Activated naive CD4-positive, alpha-beta T cell treated with anti-CD3 and anti-CD28 coated beads, Interleukin-2, amount 10 ng/mL, durations not matched to agents 7 days and 5 days (primary cell): ENCODE measurements around the gene BCL7C.
"Not testable (repeated sequence)": the region's sequence is repeated elsewhere in the genome, so short reads cannot be mapped to it uniquely, and the experiment has no call there.

Experiments
- CTCF ChIA-PET: fragments of 350-600 bp; sonication (Branson Sonifier 250); formaldehyde crosslinking; loops from one replicate; lab custom pipeline; 2021; ENCODE audit warnings: antibody characterized with exemption; lab: Charles Lee
- DNase-seq: peaks from one replicate; pipeline ENCODE4 v3.0.0-alpha.2; 2020
- H3K27ac Mint-ChIP-seq: one replicate; pipeline ENCODE4 v1.8.0; 2021; ENCODE audit warnings: mild to moderate bottlenecking, moderate library complexity, mixed read lengths
- H3K27me3 Mint-ChIP-seq: one replicate; pipeline ENCODE4 v1.8.0; 2021; ENCODE audit warnings: mild to moderate bottlenecking, mixed read lengths
- H3K36me3 Mint-ChIP-seq: one replicate; pipeline ENCODE4 v1.8.0; 2021; ENCODE audit warnings: mixed read lengths
- H3K4me1 Mint-ChIP-seq: one replicate; pipeline ENCODE4 v1.8.0; 2021; ENCODE audit warnings: mixed read lengths
- H3K4me3 Mint-ChIP-seq: one replicate; pipeline ENCODE4 v1.8.0; 2021; ENCODE audit warnings: mild to moderate bottlenecking, moderate library complexity, mixed read lengths
- H3K9me3 Mint-ChIP-seq: one replicate; pipeline ENCODE4 v1.8.0; 2021; ENCODE audit warnings: mixed read lengths

The BCL7C gene

DNA sequence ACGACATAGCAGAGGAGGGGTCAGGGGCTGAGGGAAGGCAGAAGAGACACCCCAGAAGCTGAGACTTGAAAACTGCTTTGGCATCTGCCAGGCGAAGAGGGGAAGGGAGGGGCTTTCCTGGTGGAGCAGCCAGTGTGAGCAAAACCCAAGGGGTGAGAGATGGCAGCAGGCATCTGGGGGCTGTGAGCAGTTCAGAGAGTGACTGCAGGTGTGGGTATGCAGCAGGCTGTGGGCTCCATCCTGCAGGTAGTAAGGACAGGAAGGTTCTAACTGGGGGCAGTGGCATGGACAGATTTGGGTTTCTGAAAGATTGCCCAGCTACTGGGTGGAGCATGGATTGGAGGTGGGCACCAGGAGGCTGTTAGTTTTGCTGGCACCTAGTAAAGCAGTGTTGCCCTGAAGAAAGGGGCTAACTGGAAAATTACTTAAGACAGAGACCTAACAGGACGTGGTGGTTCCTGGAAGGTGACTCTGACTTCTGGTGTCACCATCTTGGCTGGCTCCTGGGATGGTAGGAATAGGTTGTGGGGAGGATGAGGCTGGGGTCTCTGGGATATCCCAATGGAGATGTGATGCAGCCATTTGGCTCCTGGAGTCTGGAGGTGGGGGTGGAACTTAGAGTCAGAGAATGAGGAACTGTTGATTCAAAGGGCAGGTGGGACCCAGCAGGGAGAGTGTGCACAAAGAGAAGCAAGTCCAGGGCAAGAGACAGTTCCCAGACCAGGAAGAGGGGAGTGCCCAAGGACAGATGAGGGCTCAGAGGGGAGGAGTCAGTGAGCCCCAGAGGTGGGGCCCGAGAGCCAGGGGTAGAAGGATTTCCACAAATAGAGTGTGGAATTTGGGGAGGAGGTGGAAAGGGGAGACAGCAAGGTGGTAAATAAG, 11.2 kb downstream of the BCL7C start:
- Mint-ChIP-seq H3K27ac (peak overlapping the region; percentile 76), H3K9me3 (no peaks in the 10 kb centered on the region), H3K4me3 (no peak overlapping the region), H3K4me1 (peaks cover 31% of the 10 kb centered on the region), H3K36me3 (peaks cover 39% of the 10 kb centered on the region), H3K27me3 (no peaks in the 10 kb centered on the region)
- CTCF ChIA-PET, result interaction anchor here (1.0 to 2.0 kb wide), 2 partner anchors 38 to 59 kb away, joined by 3 to 4 read pairs; no protein-coding TSS in a partner anchor
- no peak for DNase-seq

DNA sequence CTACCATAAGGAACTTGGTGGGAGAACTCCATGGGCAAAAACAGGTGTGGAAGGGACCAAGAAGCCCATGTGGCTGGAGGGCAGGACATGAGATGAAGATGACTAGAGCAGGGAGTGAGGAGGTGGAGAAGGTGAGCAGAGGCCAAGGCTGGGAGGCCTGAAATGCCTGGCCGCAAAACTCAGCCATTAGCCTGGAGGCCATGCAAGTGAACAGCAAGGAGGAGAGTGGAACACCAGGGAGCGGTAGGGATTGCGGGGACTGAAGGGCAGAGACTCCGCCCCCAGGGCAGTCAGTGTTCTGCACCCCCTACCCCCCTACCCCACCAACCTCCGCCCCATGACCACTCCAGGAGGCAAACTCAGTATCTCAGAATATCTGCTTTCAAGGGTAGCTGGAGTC, 17.0 kb downstream of the BCL7C start:
- DNase-seq, result no peak
- CTCF ChIA-PET, result interaction anchor here (4.6 to 5.2 kb wide), 2 partner anchors 25 to 32 kb away, joined by 19 to 28 read pairs; no protein-coding TSS in a partner anchor
- H3K27me3 Mint-ChIP-seq, result no peaks in the 10 kb centered on the region
- peaks cover 36% of the 10 kb centered on the region for H3K36me3 Mint-ChIP-seq
- peaks cover 43% of the 10 kb centered on the region for H3K4me1 Mint-ChIP-seq
- peak overlapping the region; percentile 89 for H3K4me3 Mint-ChIP-seq
- peak overlapping the region; percentile 90 for H3K27ac Mint-ChIP-seq
- no peaks in the 10 kb centered on the region for H3K9me3 Mint-ChIP-seq

DNA sequence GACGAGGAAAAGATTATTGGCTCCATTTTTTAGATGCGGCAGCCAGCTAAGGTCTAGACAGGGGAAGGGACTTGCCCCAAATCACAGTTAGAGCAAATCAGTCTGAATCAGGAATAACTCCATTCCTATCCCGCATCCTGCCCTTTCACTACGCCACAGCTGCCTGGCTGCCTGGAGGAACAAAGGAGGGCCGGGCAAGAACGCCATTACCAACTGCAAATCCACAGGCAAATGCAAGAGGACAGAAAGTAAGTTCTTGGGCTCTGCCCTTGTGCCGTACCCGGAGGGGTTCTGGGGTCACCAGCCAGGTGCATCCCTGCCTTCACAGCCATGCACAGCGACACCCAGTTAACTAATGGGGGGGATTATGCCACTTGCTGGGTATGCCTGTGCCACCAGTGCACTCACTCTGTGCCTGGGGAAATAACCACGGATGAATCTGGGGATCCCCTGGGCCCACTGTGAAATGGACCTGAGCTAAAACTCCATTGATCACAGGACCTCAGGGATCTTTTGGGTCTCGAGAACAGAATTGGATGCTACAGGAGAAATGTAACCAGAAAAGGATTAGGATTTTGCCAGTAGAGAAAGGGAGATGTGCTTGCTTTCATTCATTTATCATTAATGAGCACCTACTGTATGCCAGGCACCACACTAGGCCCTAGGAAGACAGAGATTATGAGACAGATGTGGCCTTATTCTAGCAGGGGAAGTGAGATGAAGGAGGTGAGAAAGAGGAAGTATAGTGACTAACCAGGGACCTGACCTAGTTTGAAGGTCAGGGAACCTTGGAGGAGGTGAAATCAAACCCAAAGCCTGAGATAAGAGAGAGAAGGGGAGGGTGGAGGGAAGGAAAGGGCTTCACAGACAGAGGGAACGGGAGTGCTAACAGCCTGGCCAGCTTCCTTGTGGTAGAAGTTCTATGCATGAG, 17.7 kb downstream of the BCL7C start:
- peak overlapping the region; percentile 90 for H3K27ac Mint-ChIP-seq
- H3K9me3 Mint-ChIP-seq, result no peaks in the 10 kb centered on the region
- peak overlapping the region; percentile 89 for H3K4me3 Mint-ChIP-seq
- peak; percentile 34 for DNase-seq
- H3K4me1 Mint-ChIP-seq, result peaks cover 37% of the 10 kb centered on the region
- no peaks in the 10 kb centered on the region for H3K27me3 Mint-ChIP-seq
- CTCF ChIA-PET, result interaction anchor here (1.9 to 5.2 kb wide), 3 partner anchors 16 to 31 kb away, joined by 4 to 28 read pairs (median 19); no protein-coding TSS in a partner anchor
- H3K36me3 Mint-ChIP-seq, result peaks cover 31% of the 10 kb centered on the region

DNA sequence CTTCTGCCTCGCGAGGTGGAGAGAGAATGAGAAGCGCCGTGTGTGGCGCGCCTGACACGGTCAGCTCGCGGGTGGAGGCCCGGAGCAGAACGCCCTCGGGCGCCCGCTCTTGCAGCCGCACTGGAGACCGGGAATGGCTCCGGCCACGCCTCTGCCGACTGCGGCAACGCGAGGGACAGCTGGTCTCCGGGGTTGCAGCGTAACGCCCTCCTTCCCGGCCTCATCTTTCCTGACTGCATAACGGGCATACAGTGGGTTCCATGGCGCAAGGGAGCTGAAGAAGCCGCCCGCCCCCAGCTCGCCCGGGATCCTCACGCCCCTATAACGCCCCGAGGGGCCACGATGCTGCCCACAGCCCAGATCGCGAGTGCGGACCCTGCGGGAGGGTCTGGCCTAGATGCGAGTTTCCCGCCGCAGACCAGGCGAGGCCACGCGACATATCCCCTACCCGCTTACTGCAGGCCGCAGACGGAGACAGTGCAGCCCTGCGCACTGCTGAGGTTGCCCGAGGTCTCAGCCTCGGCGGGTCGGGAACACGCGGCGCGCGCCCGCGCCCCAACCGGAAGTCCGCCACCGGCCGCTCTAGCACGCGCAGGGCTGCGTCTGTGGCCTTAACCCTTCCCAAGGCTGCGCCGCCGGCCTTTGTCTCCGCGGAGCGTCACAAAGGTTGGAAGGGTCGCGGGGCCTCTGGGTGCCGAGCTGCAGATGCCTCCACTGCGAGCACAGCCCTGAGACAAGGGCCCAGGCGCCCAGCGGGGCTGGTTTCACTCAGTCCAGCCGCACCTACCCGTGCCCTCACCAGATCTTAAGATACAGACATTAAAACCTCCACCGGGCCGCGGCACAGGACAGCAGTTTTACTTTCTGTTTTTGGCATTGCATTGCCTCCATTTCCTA, 18.8 kb downstream of the BCL7C start:
- CTCF ChIA-PET, result interaction anchor here (1.0 to 5.2 kb wide), 6 partner anchors 17 to 80 kb away, joined by 3 to 28 read pairs (median 4); no protein-coding TSS in a partner anchor
- peak; percentile 90 for DNase-seq
- H3K27ac Mint-ChIP-seq, result peak overlapping the region; percentile 90
- peak overlapping the region; percentile 89 for H3K4me3 Mint-ChIP-seq
- no peaks in the 10 kb centered on the region for H3K9me3 Mint-ChIP-seq
- peaks cover 26% of the 10 kb centered on the region for H3K36me3 Mint-ChIP-seq
- H3K27me3 Mint-ChIP-seq, result no peaks in the 10 kb centered on the region
- peaks cover 33% of the 10 kb centered on the region for H3K4me1 Mint-ChIP-seq

DNA sequence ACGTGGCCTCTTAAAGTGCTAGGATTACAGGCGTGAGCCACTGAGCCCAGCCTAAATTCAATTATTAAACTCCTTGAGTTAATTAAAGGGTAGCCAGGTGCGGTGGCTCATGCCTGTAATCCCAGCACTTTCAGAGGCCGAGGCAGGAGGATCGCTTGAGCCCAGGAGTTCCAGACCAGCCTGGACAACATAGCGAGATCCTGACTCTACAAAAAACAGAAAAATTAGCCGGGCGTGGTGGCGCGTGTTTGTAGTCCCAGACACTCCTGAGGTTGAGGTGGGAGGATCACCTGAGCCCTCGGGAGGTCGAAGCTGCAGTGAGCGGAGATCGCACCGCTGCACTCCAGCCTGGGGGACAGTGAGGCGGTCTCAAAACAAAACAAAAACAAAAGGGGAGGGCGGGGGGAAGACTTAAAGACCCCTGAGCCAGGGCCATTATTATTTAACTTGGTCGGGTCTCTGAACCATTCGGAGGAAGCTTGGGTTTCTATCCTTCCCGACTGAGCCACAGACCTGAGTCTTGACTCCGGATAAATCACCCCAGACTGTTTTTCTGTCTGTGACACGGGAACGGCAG, 19.5 kb downstream of the BCL7C start:
- peak overlapping the region; percentile 89 for H3K4me3 Mint-ChIP-seq
- H3K9me3 Mint-ChIP-seq, result no peaks in the 10 kb centered on the region
- H3K27ac Mint-ChIP-seq, result peak overlapping the region; percentile 90
- no peak for DNase-seq
- peaks cover 24% of the 10 kb centered on the region for H3K36me3 Mint-ChIP-seq
- H3K4me1 Mint-ChIP-seq, result peaks cover 33% of the 10 kb centered on the region
- no peaks in the 10 kb centered on the region for H3K27me3 Mint-ChIP-seq
- CTCF ChIA-PET, result interaction anchor here (0.9 to 5.2 kb wide), 7 partner anchors 18 to 79 kb away, joined by 3 to 28 read pairs (median 4); no protein-coding TSS in a partner anchor

DNA sequence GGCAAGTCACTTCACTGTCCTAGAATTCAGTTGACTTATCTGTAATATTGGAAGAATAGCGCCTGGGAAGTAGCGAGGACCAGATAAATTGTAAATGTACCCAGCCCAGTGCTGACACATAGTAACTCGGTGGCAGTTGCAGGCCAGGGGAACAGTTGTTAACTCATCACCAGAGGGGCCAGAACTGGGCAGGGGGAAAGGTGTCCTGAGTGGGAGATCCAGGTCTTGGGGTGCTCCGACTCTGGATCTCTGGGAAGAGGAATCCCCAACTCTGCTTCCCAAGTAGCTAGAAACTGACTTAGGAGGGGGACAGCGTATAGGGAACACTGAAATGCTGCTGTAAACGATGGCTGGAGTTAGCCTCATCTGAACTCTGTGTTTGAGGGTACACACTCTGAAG, 23.0 kb downstream of the BCL7C start:
- Mint-ChIP-seq H3K4me3 (no peak overlapping the region), H3K9me3 (no peaks in the 10 kb centered on the region), H3K27ac (no peak overlapping the region), H3K36me3 (peaks cover 8% of the 10 kb centered on the region), H3K4me1 (peaks cover 15% of the 10 kb centered on the region), H3K27me3 (no peaks in the 10 kb centered on the region)
- no peak for DNase-seq
- CTCF ChIA-PET, result interaction anchor here (1.0 to 1.2 kb wide), 2 partner anchors 15 to 31 kb away, joined by 3 to 5 read pairs; no protein-coding TSS in a partner anchor

DNA sequence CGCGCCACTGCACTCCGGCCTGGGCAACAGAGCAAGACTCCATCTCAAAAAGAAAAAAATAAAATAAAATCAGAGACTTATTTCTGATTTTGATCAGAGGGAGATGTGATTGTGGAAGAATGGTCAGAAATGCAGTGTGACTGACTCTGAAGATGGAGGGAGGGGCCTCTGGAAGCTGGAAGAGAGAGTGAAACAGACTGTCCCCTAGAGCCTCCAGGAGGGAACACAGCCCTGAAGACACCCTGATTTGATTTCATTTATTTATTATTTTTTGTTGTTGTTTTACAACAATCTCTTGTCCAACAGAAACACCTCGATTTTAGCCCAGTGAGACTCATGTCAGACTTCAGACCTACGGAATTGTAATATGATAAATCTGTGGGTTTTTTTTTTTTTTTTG, 26.1 kb downstream of the BCL7C start:
- Mint-ChIP-seq H3K27ac (no peak overlapping the region), H3K4me1 (peaks cover under 1% of the 10 kb centered on the region), H3K36me3 (peaks cover under 1% of the 10 kb centered on the region), H3K4me3 (no peak overlapping the region), H3K9me3 (no peaks in the 10 kb centered on the region), H3K27me3 (no peaks in the 10 kb centered on the region)
- no peak for DNase-seq
- CTCF ChIA-PET, result interaction anchor here (2.3 kb wide), 1 partner anchor 23 kb away, joined by 10 read pairs; no protein-coding TSS in a partner anchor

DNA sequence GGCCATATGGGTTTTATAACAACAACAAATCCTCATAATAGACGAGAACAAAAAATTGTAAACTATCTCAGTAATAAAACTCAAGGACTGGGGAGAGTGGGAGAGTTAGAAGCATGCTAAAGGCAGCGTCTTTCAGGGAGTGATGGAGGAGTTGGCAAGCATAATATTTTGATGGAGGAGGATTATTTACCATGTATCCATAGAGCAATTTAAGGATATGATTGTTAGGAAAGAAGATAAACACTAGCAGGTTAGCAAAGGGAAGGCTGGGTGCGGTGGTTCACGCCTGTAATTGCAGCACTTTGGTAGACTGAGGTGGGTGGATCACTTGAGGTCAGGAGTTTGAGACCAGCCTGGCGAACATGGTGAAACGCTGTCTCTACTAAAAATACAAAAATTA, 27.8 kb downstream of the BCL7C start:
- H3K36me3 Mint-ChIP-seq, result no peaks in the 10 kb centered on the region
- H3K4me1 Mint-ChIP-seq, result no peaks in the 10 kb centered on the region
- no peak overlapping the region for H3K27ac Mint-ChIP-seq
- no peaks in the 10 kb centered on the region for H3K27me3 Mint-ChIP-seq
- H3K4me3 Mint-ChIP-seq, result no peak overlapping the region
- H3K9me3 Mint-ChIP-seq, result no peaks in the 10 kb centered on the region
- DNase-seq, result no peak
- CTCF ChIA-PET, result no interaction called here

DNA sequence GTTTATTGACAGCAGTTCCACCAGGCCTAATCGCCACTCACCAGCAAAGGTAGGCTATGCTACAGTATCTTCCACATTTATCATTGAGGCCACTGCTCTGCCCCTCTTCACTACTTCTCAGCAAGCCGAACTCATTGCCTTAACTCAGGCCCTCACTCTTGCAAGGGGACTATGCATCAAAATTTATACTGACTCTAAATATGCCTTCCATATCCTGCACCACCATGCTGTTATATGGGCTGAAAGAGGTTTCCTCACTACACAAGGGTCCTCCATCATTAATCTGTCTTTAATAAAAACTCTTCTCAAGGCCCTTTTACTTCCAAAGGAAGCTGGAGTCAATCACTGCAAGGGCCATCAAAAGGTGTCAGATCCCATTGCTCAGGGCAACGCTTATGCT, 30.7 kb downstream of the BCL7C start:
- H3K27ac Mint-ChIP-seq, DNase-seq, H3K36me3 Mint-ChIP-seq, H3K4me1 Mint-ChIP-seq, H3K4me3 Mint-ChIP-seq, H3K9me3 Mint-ChIP-seq, H3K27me3 Mint-ChIP-seq: not testable (repeated sequence)
- CTCF ChIA-PET, result interaction anchor here (1.3 kb wide), 1 partner anchor 18 kb away, joined by 3 read pairs; no protein-coding TSS in a partner anchor

DNA sequence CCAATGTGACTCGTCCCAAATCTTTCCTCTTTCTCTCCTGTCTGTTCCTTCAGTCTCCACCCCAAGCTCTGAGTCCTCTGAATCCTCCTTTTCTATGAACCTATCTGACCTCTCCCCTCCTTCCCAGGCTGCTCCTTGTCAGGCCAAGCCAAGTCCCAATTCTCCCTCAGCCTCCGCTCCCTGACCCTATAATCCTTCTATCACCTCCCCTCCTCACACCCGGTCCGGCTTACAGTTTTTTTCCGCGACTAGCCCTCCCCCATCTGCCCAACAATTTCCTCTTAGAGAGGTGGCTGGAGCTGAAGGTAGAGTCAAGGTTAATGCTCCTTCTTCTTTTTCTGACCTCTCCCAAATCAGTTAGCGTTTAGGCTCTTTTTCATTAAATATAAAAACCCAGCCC, 33.1 kb downstream of the BCL7C start:
- DNase-seq, H3K27ac Mint-ChIP-seq, H3K27me3 Mint-ChIP-seq, H3K4me3 Mint-ChIP-seq, CTCF ChIA-PET, H3K4me1 Mint-ChIP-seq, H3K36me3 Mint-ChIP-seq, H3K9me3 Mint-ChIP-seq: not testable (repeated sequence)

DNA sequence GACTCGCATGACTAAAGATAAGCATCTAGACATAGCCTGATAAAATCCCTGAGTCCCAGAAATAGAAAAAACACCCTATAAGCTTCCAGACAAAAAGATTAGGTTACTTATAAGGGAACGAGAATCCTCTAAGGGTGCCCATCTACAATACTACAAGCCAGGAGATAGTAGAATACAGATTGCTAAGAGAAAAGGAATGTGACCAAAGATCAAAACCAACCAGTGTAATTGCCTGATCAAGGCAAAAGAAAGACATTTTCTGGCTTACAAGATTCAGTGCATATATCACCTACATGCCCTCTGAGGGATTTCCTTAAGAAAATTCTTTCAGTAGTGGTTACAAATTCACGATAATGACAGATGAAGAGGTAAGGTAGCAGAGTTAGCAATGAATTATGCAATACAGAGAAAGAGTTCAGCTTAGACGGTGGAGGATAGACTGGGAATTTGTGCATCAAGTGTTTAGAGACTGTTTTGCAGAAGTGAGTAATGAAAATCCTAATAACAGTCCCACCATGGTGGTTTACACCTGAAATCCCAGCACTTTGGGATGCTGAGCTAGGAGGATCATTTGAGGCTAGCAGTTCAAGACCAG, 35.0 kb downstream of the BCL7C start:
- no peaks in the 10 kb centered on the region for H3K36me3 Mint-ChIP-seq
- CTCF ChIA-PET, result no interaction called here
- no peaks in the 10 kb centered on the region for H3K9me3 Mint-ChIP-seq
- H3K4me3 Mint-ChIP-seq, result no peak overlapping the region
- no peak for DNase-seq
- no peaks in the 10 kb centered on the region for H3K4me1 Mint-ChIP-seq
- H3K27me3 Mint-ChIP-seq, result peaks cover 5% of the 10 kb centered on the region
- H3K27ac Mint-ChIP-seq, result no peak overlapping the region

DNA sequence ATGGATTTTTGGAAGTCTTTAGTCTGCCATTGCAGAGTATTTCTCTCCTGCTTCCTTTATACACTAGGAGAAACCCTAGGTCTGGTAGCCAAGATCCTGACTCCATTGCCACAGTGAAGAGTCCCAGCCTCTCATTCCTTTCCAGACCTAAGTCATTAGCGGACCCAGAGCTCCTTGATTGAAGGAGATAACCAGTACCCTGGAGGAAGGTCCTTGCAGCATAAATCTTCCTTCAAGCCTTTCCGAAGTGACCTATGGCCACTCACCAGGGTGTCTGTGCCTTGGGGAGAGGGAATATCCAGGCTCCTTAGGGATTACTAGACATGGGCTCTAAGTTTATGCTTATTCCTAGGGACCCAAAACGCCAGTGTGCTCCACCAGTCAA, 35.8 kb downstream of the BCL7C start:
- Mint-ChIP-seq H3K36me3 (no peaks in the 10 kb centered on the region), H3K27me3 (peaks cover 5% of the 10 kb centered on the region), H3K27ac (no peak overlapping the region), H3K9me3 (no peaks in the 10 kb centered on the region), H3K4me3 (no peak overlapping the region), H3K4me1 (no peaks in the 10 kb centered on the region)
- CTCF ChIA-PET, result interaction anchor here (0.9 kb wide), 1 partner anchor 13 kb away, joined by 3 read pairs; no protein-coding TSS in a partner anchor
- no peak for DNase-seq
